GM18505 (cell line): ENCODE results near the gene AIPL1.

ENCODE experiments used
- ATAC-seq: cut with Tn5 transposase; IDR thresholded peaks from one replicate; pipeline ENCODE4 v1.9.1; 2021; ENCODE audit not compliant: unreplicated experiment
- POLR2A ChIP-seq: IDR thresholded peaks from 4 replicates; pipeline ENCODE4 v1.6.1; 2011; ENCODE audit warnings: borderline replicate concordance; ENCODE audit not compliant: insufficient read depth, insufficient read length; ENCODE audit errors: extremely low read depth

AIPL1 gene

DNA sequence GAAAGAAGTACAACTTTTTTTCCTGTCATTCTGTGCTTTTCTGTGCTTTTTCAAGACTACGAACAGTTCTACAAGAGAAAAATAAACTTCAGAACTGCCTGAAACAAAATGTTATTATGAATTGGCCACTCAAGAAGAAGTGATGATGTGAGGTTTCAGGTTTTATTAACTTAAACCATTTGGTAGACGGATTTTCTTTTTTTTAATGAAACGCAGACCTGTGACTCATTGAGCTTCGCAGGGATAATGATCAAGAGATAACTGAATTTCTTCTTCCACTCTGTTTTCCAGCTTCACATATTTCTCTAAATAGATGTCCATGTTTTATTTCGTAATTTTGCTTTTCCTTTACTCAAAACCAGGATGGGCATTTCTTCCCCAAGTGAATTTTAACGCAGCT, 32.7 kb downstream of the AIPL1 start:
- no peak for TF ChIP-seq POLR2A
- ATAC-seq = no peak

DNA sequence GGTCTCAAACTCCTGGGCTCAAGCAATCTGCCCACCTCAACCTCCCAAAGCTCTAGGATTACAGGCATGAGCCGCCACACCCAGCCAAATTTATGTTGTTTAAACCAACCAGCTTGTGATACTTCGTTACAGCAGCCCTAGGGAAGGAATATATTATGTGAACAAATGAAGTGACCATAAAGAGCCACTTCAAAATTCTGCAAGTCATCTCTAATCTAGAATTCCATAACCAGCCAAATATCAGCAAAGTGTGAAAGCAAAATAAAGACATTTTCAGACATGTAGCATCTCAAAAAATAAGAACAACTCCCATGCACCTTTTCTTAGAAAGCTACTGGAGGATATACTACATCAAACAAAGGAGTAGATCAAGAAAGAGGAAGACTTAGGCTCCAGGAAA, 36.0 kb downstream of the AIPL1 start:
- no peak for ATAC-seq
- TF ChIP-seq POLR2A = no peak

- no peak for ATAC-seq
- no peak for TF ChIP-seq POLR2A
Measured at GRCh38 chr17:6394055-6394606, 40.8 kb downstream of the AIPL1 start.

GRCh38 chr17:6393351-6393952, 41.5 kb downstream of the AIPL1 start:
- TF ChIP-seq POLR2A = no peak
- ATAC-seq = no peak

DNA sequence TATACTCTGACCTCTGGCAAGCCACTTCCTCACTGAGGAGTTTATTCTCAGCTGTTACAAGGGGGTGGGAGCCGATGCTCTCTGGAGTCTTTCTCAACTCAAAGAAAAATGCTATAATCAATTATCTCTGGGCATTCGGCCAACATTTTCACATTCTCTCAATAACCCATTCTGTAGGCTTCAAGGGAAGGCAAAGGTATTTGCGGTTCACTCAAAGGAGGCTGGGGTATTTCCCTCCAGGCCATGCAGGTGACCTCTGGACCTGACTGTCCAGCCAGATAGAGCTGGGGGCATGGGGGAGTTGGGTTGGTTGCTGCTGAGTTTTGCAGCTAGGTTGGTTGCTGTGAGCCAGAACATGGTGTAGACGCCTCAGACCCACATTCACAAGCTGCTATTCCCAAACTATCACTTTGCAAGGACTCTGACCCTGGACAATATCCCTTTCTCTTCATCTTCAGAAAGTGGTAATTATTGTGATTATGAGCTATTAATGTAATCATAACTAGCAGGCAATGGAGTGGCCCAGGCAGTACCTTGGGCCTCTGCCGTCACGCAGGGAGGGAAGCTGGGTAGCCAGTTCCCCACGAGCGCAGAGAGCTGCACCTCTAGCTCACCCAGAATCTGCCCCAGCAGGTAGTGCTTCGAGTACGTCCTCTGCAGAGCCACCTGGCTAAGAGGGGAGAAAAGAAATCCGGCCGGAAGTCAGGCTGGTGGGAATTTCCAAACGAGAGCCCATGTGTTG, 42.1 kb downstream of the AIPL1 start:
- no peak for ATAC-seq
- TF ChIP-seq POLR2A = no peak

DNA sequence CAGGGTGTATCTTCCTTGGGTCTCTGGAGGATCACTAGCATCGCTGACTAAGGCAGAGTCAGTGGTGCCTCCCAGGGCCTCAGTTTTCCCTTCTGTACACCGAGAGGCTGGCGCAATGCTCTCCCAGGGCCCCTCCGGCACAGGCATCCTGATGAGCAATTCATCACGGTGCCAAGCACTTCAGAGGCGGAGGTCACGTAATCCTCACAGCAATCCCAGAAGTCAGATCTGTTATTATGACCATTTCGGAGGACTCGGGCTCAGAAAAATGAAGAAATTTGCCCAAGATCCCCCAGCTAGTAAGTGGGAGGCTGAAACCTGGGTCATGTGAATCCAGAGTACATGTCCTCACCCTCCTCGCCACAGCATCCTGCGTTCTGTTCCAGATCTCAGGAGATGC, 46.5 kb downstream of the AIPL1 start:
- ATAC-seq = no peak

DNA sequence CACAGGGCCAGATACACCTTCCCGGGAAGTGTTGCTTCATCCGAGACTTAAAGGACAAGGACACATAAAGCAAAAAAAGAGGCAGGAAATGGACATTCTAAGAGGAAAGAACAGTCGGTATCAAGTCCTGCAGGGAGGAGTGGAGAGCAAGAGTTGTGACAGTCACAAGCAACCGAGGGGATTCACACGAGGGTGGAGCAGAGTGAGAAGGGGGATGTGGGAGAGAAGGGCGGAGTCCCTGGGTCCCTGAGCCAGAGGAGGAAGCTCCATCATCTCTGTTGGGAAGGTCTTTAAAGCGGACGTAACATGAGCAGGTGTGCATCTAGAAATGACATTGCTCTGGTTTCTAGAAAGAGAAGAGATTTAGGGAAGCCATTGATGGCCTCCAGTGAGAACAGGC, 47.1 kb downstream of the AIPL1 start:
- ATAC-seq = no peak
- no peak for TF ChIP-seq POLR2A

More for the DNA sequence above, 46.5 kb downstream of the AIPL1 start:
- TF ChIP-seq POLR2A = no peak

DNA sequence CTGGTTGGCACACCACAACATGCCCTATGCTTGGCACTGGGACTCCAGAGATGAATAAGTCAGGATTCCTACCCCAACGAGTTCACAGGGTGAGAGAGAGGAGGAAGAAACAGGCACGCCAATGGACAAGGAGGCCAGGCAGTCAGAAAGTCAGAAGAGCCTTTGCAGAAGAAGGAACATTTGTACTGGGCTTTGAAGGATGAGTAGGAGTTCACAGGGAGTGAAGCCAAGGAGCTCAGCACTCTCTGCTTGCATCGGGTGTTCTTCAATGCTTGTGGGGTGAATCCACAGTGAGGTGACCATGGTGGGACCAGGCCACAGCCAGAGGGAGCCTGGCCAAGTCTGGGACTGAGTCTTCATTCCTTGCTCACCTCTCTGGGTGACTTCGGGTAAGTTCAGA, 47.5 kb downstream of the AIPL1 start:
- no peak for TF ChIP-seq POLR2A
- ATAC-seq = no peak

GRCh38 chr17:6386041-6386630, 48.8 kb downstream of the AIPL1 start:
- ATAC-seq = no peak
- no peak for TF ChIP-seq POLR2A

DNA sequence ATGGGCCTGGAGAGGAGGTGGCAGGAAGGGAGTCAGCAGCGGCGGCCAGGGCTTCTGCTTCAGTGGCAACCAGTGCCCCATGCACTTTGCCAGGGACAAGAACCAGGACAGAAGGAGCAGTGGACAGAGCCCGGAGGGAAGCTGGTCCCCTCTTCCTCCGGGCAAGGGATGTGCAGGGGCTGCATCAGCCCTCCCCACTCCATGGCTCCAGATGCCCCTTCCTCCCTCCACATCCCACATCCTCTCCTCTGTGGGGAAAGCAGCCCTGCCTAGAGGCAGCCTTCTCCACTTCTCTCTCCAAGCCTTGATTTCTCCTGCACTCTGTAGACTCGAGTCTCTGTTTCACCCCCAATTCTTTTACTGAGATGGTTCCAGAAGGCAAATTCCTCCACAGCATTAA, 50.4 kb downstream of the AIPL1 start:
- ATAC-seq = no peak
- TF ChIP-seq POLR2A = no peak

DNA sequence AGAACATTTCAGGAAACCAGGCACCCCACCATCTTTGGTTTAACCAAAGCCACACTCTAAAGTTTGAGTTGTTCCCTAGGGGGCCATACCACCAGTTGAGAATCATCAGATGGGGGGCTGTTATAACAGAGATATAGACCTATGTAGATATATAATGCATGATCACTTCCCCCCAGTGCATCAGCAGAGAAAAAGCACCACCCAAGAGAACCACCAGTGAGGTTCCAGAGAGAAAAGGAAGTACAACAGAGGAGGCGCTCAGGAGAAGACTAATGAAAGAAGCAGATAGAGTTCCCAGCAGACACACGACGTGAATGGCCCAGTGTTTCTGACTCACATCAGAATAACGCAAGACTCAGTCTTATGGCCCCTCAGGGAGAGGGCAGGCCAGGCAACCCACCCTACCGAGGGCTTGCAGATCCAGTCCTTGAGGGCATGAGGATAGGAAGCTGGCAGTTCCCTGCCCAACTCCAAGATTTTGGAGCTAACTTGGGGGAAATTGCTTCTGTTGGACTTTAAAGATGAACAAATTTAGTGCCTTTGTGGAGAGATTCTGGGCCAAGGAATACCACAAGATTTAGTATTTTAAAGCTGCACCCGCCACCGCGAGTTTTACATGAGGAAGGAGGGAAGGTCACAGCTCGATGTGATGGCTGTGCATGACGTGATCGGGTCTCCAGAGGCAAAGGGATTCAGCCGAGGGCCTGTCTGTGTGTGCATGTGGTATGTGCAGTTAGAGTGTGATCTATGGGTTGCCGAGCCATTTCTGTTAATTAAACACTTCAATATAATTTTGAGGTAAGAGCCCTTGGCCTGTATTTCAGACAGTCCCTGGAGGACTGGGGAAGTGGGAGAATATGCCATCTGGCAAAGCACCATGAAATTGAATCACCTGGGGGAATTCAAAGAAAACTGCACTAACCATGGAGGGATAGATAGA, 53.1 kb downstream of the AIPL1 start:
- no peak for ATAC-seq
- no peak for TF ChIP-seq POLR2A

GRCh38 chr17:6380915-6381438, 53.9 kb downstream of the AIPL1 start:
- TF ChIP-seq POLR2A = no peak
- no peak for ATAC-seq

GRCh38 chr17:6377906-6378305, 57.0 kb downstream of the AIPL1 start:
- TF ChIP-seq POLR2A = no peak
- ATAC-seq = no peak

- ATAC-seq = no peak
- TF ChIP-seq POLR2A = no peak
Measured at GRCh38 chr17:6376931-6377361, 58.0 kb downstream of the AIPL1 start.
